Measurements from ENCODE around the gene PRODH.
"Not testable (repeated sequence)": the region's sequence is repeated elsewhere in the genome, so short reads cannot be mapped to it uniquely, and the experiment has no call there.

Gene PRODH

DNA sequence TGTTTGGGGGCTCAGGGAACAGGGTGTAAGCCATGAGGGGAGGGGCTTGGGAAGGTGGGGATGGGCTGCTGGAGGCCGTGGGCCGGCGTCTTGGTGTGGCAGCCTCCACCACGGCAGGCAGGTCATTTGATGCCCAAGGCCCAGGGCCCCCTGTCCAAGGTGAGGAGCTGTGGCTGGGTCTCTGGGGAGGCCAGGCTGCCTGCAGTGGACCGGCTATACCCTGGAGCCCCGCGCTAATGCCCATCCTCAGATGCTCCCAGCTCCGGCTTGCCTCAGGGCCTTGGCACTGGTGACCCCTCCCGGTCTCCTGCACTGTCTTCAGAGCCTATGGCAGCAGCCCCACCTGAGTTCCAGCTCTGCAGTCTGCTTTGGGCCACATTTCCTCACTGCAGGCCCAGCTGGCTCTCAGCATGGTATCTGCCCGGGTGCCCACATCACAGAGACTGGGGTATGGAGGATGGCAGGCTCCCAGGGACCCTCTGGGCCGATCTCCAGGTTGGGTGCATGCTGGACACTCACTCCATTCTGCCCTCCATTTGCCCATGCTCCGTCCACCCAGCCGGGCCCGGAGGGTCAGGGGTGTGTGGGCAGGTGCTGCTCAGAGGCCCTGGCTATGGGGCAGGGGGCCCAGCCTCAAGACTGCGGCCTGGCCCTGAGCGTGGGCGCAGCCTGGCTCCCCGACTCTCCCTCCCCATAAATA is 21.7 kb upstream of the PRODH start:
- H3K4me2 ChIP-seq (ENCODE audit: low read length); H3K27ac ChIP-seq (ENCODE audit: low read depth, low read length); H2BK5ac ChIP-seq (ENCODE audit: low read depth, low read length, poor library complexity); H3K9me3 ChIP-seq (ENCODE audit: insufficient read depth, low read depth, low read length); DNase-seq; H2AK5ac ChIP-seq (ENCODE audit: low read length); H4K12ac ChIP-seq (ENCODE audit: low read depth, low read length); H2AFZ ChIP-seq (ENCODE audit: insufficient read depth, low read length, poor library complexity); H3K27me3 ChIP-seq (ENCODE audit: insufficient read depth, low read length); H3K4ac ChIP-seq (ENCODE audit: low read depth, low read length); H2BK12ac ChIP-seq (ENCODE audit: low read length); H3K9ac ChIP-seq (ENCODE audit: low read length); H3K18ac ChIP-seq (ENCODE audit: low read length); H4K8ac ChIP-seq (ENCODE audit: low read depth, low read length); H3K23ac ChIP-seq (ENCODE audit: low read length); H3K4me3 ChIP-seq (ENCODE audit: low read depth, low read length); H2BK120ac ChIP-seq (ENCODE audit: insufficient read depth, low read length, poor library complexity); H4K91ac ChIP-seq (ENCODE audit: low read depth, low read length); H3K4me1 ChIP-seq (ENCODE audit: control insufficient read depth in 1 of 2, insufficient read depth in 2 of 2, low read length in 2 of 2); H3K14ac ChIP-seq (ENCODE audit: low read length); H3K79me1 ChIP-seq (ENCODE audit: low read length); H3K79me2 ChIP-seq (ENCODE audit: control insufficient read depth, insufficient read depth, low read length, poor library complexity); H3K36me3 ChIP-seq (ENCODE audit: control insufficient read depth in 1 of 2, insufficient read depth in 2 of 2, low read length in 2 of 2): not testable (repeated sequence)
- WGBS (ENCODE audit: extremely low coverage, insufficient coverage, insufficient read length), result no CpG with 5 or more reads among the region's 18 CpGs

GRCh38 chr22:18956956-18957355 is 20.9 kb upstream of the PRODH start:
- H3K4me1 ChIP-seq (ENCODE audit: control insufficient read depth in 1 of 2, insufficient read depth in 2 of 2, low read length in 2 of 2); H2BK120ac ChIP-seq (ENCODE audit: insufficient read depth, low read length, poor library complexity); H3K4me2 ChIP-seq (ENCODE audit: low read length); H3K36me3 ChIP-seq (ENCODE audit: control insufficient read depth in 1 of 2, insufficient read depth in 2 of 2, low read length in 2 of 2); H3K79me2 ChIP-seq (ENCODE audit: control insufficient read depth, insufficient read depth, low read length, poor library complexity); H3K9me3 ChIP-seq (ENCODE audit: insufficient read depth, low read depth, low read length); H3K18ac ChIP-seq (ENCODE audit: low read length); H4K12ac ChIP-seq (ENCODE audit: low read depth, low read length); H3K4me3 ChIP-seq (ENCODE audit: low read depth, low read length); H3K27ac ChIP-seq (ENCODE audit: low read depth, low read length); H3K14ac ChIP-seq (ENCODE audit: low read length); H2AFZ ChIP-seq (ENCODE audit: insufficient read depth, low read length, poor library complexity); H2AK5ac ChIP-seq (ENCODE audit: low read length); H2BK5ac ChIP-seq (ENCODE audit: low read depth, low read length, poor library complexity); H3K9ac ChIP-seq (ENCODE audit: low read length); H4K8ac ChIP-seq (ENCODE audit: low read depth, low read length); DNase-seq; H3K23ac ChIP-seq (ENCODE audit: low read length); H3K79me1 ChIP-seq (ENCODE audit: low read length); H3K27me3 ChIP-seq (ENCODE audit: insufficient read depth, low read length); H4K91ac ChIP-seq (ENCODE audit: low read depth, low read length); H3K4ac ChIP-seq (ENCODE audit: low read depth, low read length); H2BK12ac ChIP-seq (ENCODE audit: low read length): not testable (repeated sequence)
- no CpG with 5 or more reads among the region's 15 CpGs for WGBS (ENCODE audit: extremely low coverage, insufficient coverage, insufficient read length)

GRCh38 chr22:18956121-18956895 is 20.2 kb upstream of the PRODH start:
- H3K4me1 ChIP-seq (ENCODE audit: control insufficient read depth in 1 of 2, insufficient read depth in 2 of 2, low read length in 2 of 2); DNase-seq; H2AFZ ChIP-seq (ENCODE audit: insufficient read depth, low read length, poor library complexity); H4K91ac ChIP-seq (ENCODE audit: low read depth, low read length); H3K9me3 ChIP-seq (ENCODE audit: insufficient read depth, low read depth, low read length); H3K36me3 ChIP-seq (ENCODE audit: control insufficient read depth in 1 of 2, insufficient read depth in 2 of 2, low read length in 2 of 2); H3K9ac ChIP-seq (ENCODE audit: low read length); H3K27me3 ChIP-seq (ENCODE audit: insufficient read depth, low read length); H2BK120ac ChIP-seq (ENCODE audit: insufficient read depth, low read length, poor library complexity); H4K8ac ChIP-seq (ENCODE audit: low read depth, low read length); H3K18ac ChIP-seq (ENCODE audit: low read length); H3K14ac ChIP-seq (ENCODE audit: low read length); H3K4ac ChIP-seq (ENCODE audit: low read depth, low read length); H3K4me2 ChIP-seq (ENCODE audit: low read length); H3K79me2 ChIP-seq (ENCODE audit: control insufficient read depth, insufficient read depth, low read length, poor library complexity); H4K12ac ChIP-seq (ENCODE audit: low read depth, low read length); H3K79me1 ChIP-seq (ENCODE audit: low read length); H3K23ac ChIP-seq (ENCODE audit: low read length); H3K27ac ChIP-seq (ENCODE audit: low read depth, low read length); H2BK5ac ChIP-seq (ENCODE audit: low read depth, low read length, poor library complexity); H2AK5ac ChIP-seq (ENCODE audit: low read length); H2BK12ac ChIP-seq (ENCODE audit: low read length): not testable (repeated sequence)
- no CpG with 5 or more reads among the region's 15 CpGs for WGBS (ENCODE audit: extremely low coverage, insufficient coverage, insufficient read length)
- H3K4me3 ChIP-seq (ENCODE audit: low read depth, low read length), result peak overlapping the region; percentile 10

DNA sequence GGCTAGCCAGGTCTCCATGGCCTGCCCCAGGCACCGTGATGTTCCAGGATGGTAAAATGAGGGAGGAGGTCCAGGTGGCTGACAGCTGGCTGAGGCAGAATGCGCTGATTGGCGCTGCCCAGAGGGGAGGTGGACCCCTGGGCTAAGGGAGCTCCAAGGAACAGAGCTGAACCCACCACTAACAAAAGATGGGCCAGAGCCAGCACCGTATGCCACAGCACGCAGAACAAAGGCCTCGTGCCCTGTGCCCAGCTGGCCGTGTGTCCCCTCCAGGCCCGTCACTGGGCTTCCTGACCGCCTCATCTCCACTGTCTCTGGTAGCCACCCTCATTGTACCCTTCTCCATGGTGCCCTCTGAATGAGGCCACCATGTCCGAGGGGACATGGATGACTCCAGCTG is 19.6 kb upstream of the PRODH start:
- Histone ChIP-seq H3K36me3 (ENCODE audit: control insufficient read depth in 1 of 2, insufficient read depth in 2 of 2, low read length in 2 of 2) (no peaks in the 10 kb centered on the region), H3K9ac (ENCODE audit: low read length) (no peak overlapping the region), H2AFZ (ENCODE audit: insufficient read depth, low read length, poor library complexity) (no peak overlapping the region), H3K4me3 (ENCODE audit: low read depth, low read length) (peak overlapping the region; percentile 10), H3K27ac (ENCODE audit: low read depth, low read length) (no peak overlapping the region), H3K4me2 (ENCODE audit: low read length) (no peak overlapping the region), H3K79me1 (ENCODE audit: low read length) (no peaks in the 10 kb centered on the region), H3K4me1 (ENCODE audit: control insufficient read depth in 1 of 2, insufficient read depth in 2 of 2, low read length in 2 of 2) (no peaks in the 10 kb centered on the region), H2BK120ac (ENCODE audit: insufficient read depth, low read length, poor library complexity) (no peak overlapping the region), H2BK5ac (ENCODE audit: low read depth, low read length, poor library complexity) (no peak overlapping the region), H3K27me3 (ENCODE audit: insufficient read depth, low read length) (no peaks in the 10 kb centered on the region), H4K12ac (ENCODE audit: low read depth, low read length) (no peak overlapping the region), H2BK12ac (ENCODE audit: low read length) (no peak overlapping the region), H3K4ac (ENCODE audit: low read depth, low read length) (no peak overlapping the region), H3K18ac (ENCODE audit: low read length) (no peak overlapping the region), H4K91ac (ENCODE audit: low read depth, low read length) (no peak overlapping the region), H2AK5ac (ENCODE audit: low read length) (no peak overlapping the region), H3K14ac (ENCODE audit: low read length) (no peak overlapping the region), H3K9me3 (ENCODE audit: insufficient read depth, low read depth, low read length) (no peaks in the 10 kb centered on the region), H3K23ac (ENCODE audit: low read length) (no peak overlapping the region), H3K79me2 (ENCODE audit: control insufficient read depth, insufficient read depth, low read length, poor library complexity) (no peaks in the 10 kb centered on the region), H4K8ac (ENCODE audit: low read depth, low read length) (no peak overlapping the region)
- DNase-seq, result no peak
- no CpG with 5 or more reads among the region's 10 CpGs for WGBS (ENCODE audit: extremely low coverage, insufficient coverage, insufficient read length)
